Keratinocyte (primary cell): ENCODE measurements around the gene FAM240A. TPM values are rescaled to one million over a fixed set of nuclear protein-coding genes. Genes with fewer than 3 reads are reported as not detected.

Experiments used
- DNase-seq: peaks from one replicate; pipeline ENCODE4 v3.0.0-alpha.2; 2011; ENCODE audit warnings: low read depth, missing footprints, low spot score
- FAIRE-seq: peaks from 2 replicates; lab custom pipeline; 2011; peaks lifted over from hg19 to GRCh38; lab: Jason Lieb, UNC
- H2AFZ ChIP-seq: 2 replicates; pipeline ENCODE4 v1.6.0; 2012; ENCODE audit warnings: low read length, control low read depth, inconsistent platforms; ENCODE audit not compliant: control insufficient read depth
- H3K27ac ChIP-seq: 2 replicates; pipeline ENCODE4 v1.5.1; 2011; ENCODE audit warnings: low read length; ENCODE audit not compliant: control insufficient read depth, insufficient read depth
- H3K27me3 ChIP-seq: 3 replicates; pipeline ENCODE4 v1.6.0; 2011; ENCODE audit warnings: low read length; ENCODE audit not compliant: control insufficient read depth, insufficient read depth; ENCODE audit errors: extremely low read depth
- H3K36me3 ChIP-seq, 2 experiments: 2 replicates in 1 of 2; 3 replicates in 1 of 2; pipeline ENCODE4 v1.5.1; 2011; ENCODE audit warnings: low read length in 2 of 2, mild to moderate bottlenecking in 1 of 2; ENCODE audit not compliant: control insufficient read depth in 2 of 2, insufficient read depth in 2 of 2; ENCODE audit errors: extremely low read depth in 1 of 2
- H3K4me1 ChIP-seq: 3 replicates; pipeline ENCODE4 v1.5.1; 2011; ENCODE audit warnings: low read length; ENCODE audit not compliant: control insufficient read depth, insufficient read depth; ENCODE audit errors: extremely low read depth
- H3K4me2 ChIP-seq: 3 replicates; pipeline ENCODE4 v1.6.0; 2011; ENCODE audit warnings: low read depth, low read length; ENCODE audit not compliant: control insufficient read depth, insufficient read depth; ENCODE audit errors: extremely low read depth
- H3K4me3 ChIP-seq, 3 experiments: fragments of 200-600 bp in 1 of 3; sonication (generic) in 1 of 3; 2 replicates in 2 of 3; 3 replicates in 1 of 3; pipeline ENCODE4 v1.5.1; 2011 to 2016; ENCODE audit warnings: low read length in 3 of 3, mild to moderate bottlenecking in 3 of 3, control low read depth in 2 of 3, inconsistent platforms in 1 of 3, low read depth in 1 of 3, mixed read lengths in 1 of 3, mixed run types in 1 of 3, moderate library complexity in 1 of 3; ENCODE audit not compliant: control insufficient read depth in 2 of 3, insufficient read depth in 2 of 3; ENCODE audit errors: extremely low read depth in 1 of 3
- H3K79me2 ChIP-seq: 2 replicates; pipeline ENCODE4 v1.6.0; 2012; ENCODE audit warnings: low read length; ENCODE audit not compliant: control insufficient read depth, insufficient read depth
- H3K9ac ChIP-seq: 3 replicates; pipeline ENCODE4 v1.6.0; 2011; ENCODE audit warnings: low read length; ENCODE audit not compliant: control insufficient read depth, insufficient read depth; ENCODE audit errors: extremely low read depth
- H3K9me1 ChIP-seq: 3 replicates; pipeline ENCODE4 v1.6.0; 2011; ENCODE audit warnings: low read length; ENCODE audit not compliant: control insufficient read depth, insufficient read depth; ENCODE audit errors: extremely low read depth
- H3K9me3 ChIP-seq: 2 replicates; pipeline ENCODE4 v1.5.1; 2012; ENCODE audit warnings: low read depth, low read length; ENCODE audit not compliant: control insufficient read depth
- H4K20me1 ChIP-seq: 3 replicates; pipeline ENCODE4 v1.6.0; 2011; ENCODE audit warnings: low read length; ENCODE audit not compliant: control insufficient read depth, insufficient read depth; ENCODE audit errors: extremely low read depth
- CTCF ChIP-seq, 3 experiments: IDR thresholded peaks in 1 of 3; conservative IDR thresholded peaks in 1 of 3; optimal IDR thresholded peaks in 1 of 3; 2 replicates in 2 of 3; 3 replicates in 1 of 3; pipeline versions ENCODE3 to v1.5.1; 2011; ENCODE audit warnings: low read length in 3 of 3, mild to moderate bottlenecking in 3 of 3, moderate library complexity in 2 of 3, control low read depth in 1 of 3, inconsistent platforms in 1 of 3; ENCODE audit not compliant: insufficient read depth in 2 of 3; ENCODE audit errors: extremely low read depth in 1 of 3
- EZH2 ChIP-seq: IDR thresholded peaks from one replicate; pipeline ENCODE4 v1.6.1; 2012; ENCODE audit warnings: inconsistent platforms, mild to moderate bottlenecking, low read length, moderate library complexity
- dilution Hi-C: fragments of 300-500 bp; cut with MboI; formaldehyde crosslinking; loops from one replicate; pipeline ENCODE4 v1.7.0; 2020; ENCODE audit warnings: low sequenced_read_pairs; ENCODE audit not compliant: extremely low pct_ligation_motif_present
- polyA plus RNA-seq, 5 experiments: library from polyadenylated mRNA; depleted of rRNA in 3 of 5; stranded (reverse) in 3 of 5; stranded (forward) in 1 of 5; unstranded in 1 of 5; fragments of >200 nt; gene quantifications; 1 replicate in 1 of 5; 2 replicates in 3 of 5; 3 replicates in 1 of 5; pipeline versions ENCODE4 v1.2.1 to v1.2.3, GENCODE V29; 2011 to 2012; ENCODE audit warnings: missing spikeins in 2 of 5, low read depth in 1 of 5, low replicate concordance in 1 of 5

The FAM240A gene
- polyA plus RNA-seq, 1 donor (not counting 4 experiments of a cell fraction or from before 2014, with no cell fraction given) = not detected

GRCh38 chr3:46580675-46581074, 31.6 kb upstream of the FAM240A start:
- Histone ChIP-seq H3K36me3 (no peaks in the 10 kb centered on the region), H3K4me2 (no peak overlapping the region), H3K27me3 (no peaks in the 10 kb centered on the region), H3K4me3 (no peak overlapping the region), H4K20me1 (no peaks in the 10 kb centered on the region), H3K27ac (no peak overlapping the region), H3K9me3 (no peaks in the 10 kb centered on the region), H3K9me1 (no peaks in the 10 kb centered on the region), H3K4me1 (no peaks in the 10 kb centered on the region), H2AFZ (no peak overlapping the region), H3K9ac (no peak overlapping the region), H3K79me2 (no peaks in the 10 kb centered on the region)
- dilution Hi-C loops = no loop called here
- no peak for DNase-seq
- no peak for TF ChIP-seq EZH2
- no peak for TF ChIP-seq CTCF (optimal IDR thresholded peaks at IDR 0.05 in 1 of 3, IDR thresholded peaks at IDR 0.05 in 1 of 3, conservative IDR thresholded peaks at IDR 0.05 in 1 of 3; ENCODE audit: extremely low read depth in 1 of 3, insufficient read depth in 2 of 3, low read length in 3 of 3)
- FAIRE-seq = no peak

GRCh38 chr3:46584598-46585467, 27.5 kb upstream of the FAM240A start:
- H2AFZ ChIP-seq = no peak overlapping the region
- no peak overlapping the region for H3K27ac ChIP-seq
- H3K9ac ChIP-seq = no peak overlapping the region
- H3K27me3 ChIP-seq = no peaks in the 10 kb centered on the region
- dilution Hi-C loops = no loop called here
- H3K4me1 ChIP-seq = no peaks in the 10 kb centered on the region
- DNase-seq (no peak), FAIRE-seq (no peak)
- TF ChIP-seq EZH2 = no peak
- TF ChIP-seq CTCF (optimal IDR thresholded peaks at IDR 0.05 in 1 of 3, IDR thresholded peaks at IDR 0.05 in 1 of 3, conservative IDR thresholded peaks at IDR 0.05 in 1 of 3; ENCODE audit: extremely low read depth in 1 of 3, insufficient read depth in 2 of 3, low read length in 3 of 3) = no peak
- no peaks in the 10 kb centered on the region for H3K9me3 ChIP-seq
- H3K79me2 ChIP-seq = no peaks in the 10 kb centered on the region
- H3K9me1 ChIP-seq = no peaks in the 10 kb centered on the region
- no peaks in the 10 kb centered on the region for H4K20me1 ChIP-seq
- no peak overlapping the region for H3K4me3 ChIP-seq
- no peak overlapping the region for H3K4me2 ChIP-seq
- no peaks in the 10 kb centered on the region for H3K36me3 ChIP-seq
